ENCODE results near the gene MAP3K7CL. TPM values are rescaled to one million over a fixed set of nuclear protein-coding genes. Genes with fewer than 3 reads are reported as not detected.

Gene MAP3K7CL
- total and polyA plus RNA-seq, 2 of the 8 experiments (the other 6 are each of a cell fraction or from before 2014, with no cell fraction given) = not detected

GRCh38 chr21:29177800-29178199 is 47.4 kb downstream of the MAP3K7CL start (continued):
- TF ChIP-seq CHD7 (IDR thresholded peaks at IDR 0.05; ENCODE audit: insufficient replicate concordance, low read length) (no peak), RFX5 (IDR thresholded peaks at IDR 0.05; ENCODE audit: borderline replicate concordance, low read depth, low read length) (no peak), BCL11A (IDR thresholded peaks at IDR 0.05; ENCODE audit: low read depth in 2 of 2, low read length in 2 of 2) (no peak), KDM1A (IDR thresholded peaks at IDR 0.05; ENCODE audit: borderline replicate concordance, low read length) (no peak), KDM5A (IDR thresholded peaks at IDR 0.05; ENCODE audit: low read length) (no peak), NANOG (IDR thresholded peaks at IDR 0.05; ENCODE audit: insufficient read depth, low read depth, low read length, poor library complexity, severe bottlenecking) (no peak), HDAC6 (IDR thresholded peaks at IDR 0.05; ENCODE audit: low read depth, low read length) (no peak), TAF7 (optimal IDR thresholded peaks at IDR 0.05; ENCODE audit: borderline replicate concordance, low read depth, low read length) (no peak), SIX5 (IDR thresholded peaks at IDR 0.05; ENCODE audit: low read depth, low read length) (no peak), SP1 (IDR thresholded peaks at IDR 0.05; ENCODE audit: low read depth, low read length) (no peak), CREB1 (IDR thresholded peaks at IDR 0.05) (no peak), GABPA (IDR thresholded peaks at IDR 0.05; ENCODE audit: borderline replicate concordance, insufficient read depth, low read length) (no peak), FOSL1 (IDR thresholded peaks at IDR 0.05; ENCODE audit: insufficient read depth, low read depth, low read length) (no peak)
